Measurements from ENCODE around the gene SCN9A. TPM values are rescaled to one million over a fixed set of nuclear protein-coding genes. Genes with fewer than 3 reads are reported as not detected.
A peak's percentile ranks its signal among the peaks of the same experiment; 100 is the strongest.

The SCN9A gene
- total RNA-seq, 3 donors from 2014 or later, result 9.0 to 24.3 (median 23.3) TPM

DNA sequence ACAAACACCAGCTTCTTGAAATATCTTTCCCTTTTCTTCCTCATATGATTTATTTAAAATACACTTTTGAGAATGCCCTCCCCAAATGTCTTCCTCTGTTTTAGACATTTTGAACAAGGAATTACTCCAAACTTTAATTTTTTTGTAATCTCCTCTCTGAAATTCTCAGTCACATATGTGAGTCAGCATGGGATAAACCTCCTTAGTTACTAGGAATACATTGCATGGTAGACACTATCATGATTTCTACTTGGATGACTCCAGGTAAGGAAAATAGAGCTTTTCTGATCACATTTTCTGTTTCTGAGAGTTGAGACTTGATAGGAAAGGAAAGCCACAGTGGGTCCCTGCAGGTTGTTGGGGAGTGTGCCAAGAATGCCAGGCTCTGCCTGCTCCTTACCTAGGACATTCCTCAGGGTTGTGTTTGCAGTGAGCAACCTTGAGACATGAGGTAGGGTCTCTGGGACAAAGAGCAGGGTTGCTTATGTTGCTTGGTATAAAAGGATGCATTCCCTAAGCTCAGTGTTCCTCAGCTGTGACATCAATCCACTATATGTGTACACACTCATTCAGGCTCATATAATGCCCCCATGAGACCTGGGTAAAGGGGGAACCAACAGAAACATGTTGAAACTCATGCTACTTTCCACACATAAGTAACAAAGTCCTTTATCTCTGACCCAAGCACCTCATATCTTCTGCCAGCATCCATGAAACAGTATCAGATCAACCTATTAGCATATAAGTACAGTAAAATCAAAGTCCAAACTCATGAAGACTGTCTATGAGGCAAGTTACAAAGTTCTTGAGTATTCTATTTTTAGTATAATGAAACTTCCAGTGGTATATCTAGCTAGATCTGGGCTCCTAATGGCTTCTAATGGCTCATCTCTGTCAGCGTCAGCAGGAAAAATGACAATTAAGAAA lies 135.1 kb downstream of the SCN9A start:
- Histone ChIP-seq H3K4me1 (ENCODE audit: low read depth) (no peaks in the 10 kb centered on the region), H3K36me3 (ENCODE audit: low read depth) (no peaks in the 10 kb centered on the region), H3K4me3 (no peak overlapping the region), H3K9me3 (no peaks in the 10 kb centered on the region)
- ATAC-seq, result peak; percentile 46
- DNase-seq, result no peak
- no peak for TF ChIP-seq CTCF (IDR thresholded peaks at IDR 0.05)
- intact Hi-C loops (cut with DNase I, micrococcal nuclease), result no loop called here

DNA sequence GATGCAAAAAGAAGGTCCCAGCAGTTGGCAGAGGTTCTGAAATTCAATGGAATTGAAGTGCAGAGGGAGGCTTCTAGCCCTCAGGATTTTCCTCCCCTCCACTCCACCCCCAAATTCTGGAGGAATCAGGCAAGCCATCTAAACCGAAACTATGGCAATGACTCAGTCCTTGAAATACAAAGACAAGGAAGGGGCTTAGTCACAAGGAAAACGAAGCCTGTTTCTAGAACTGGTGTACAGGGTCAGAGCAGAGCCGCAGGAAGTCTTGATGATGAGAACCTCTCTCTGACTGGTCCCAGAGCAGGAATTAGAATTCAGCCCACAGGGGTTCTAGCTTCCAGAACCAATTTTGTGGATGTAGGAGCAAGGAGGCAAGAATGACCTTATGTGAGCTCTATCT lies 136.2 kb downstream of the SCN9A start:
- ATAC-seq (no peak), DNase-seq (no peak)
- intact Hi-C loops (cut with DNase I, micrococcal nuclease), result no loop called here
- Histone ChIP-seq H3K4me1 (ENCODE audit: low read depth) (no peaks in the 10 kb centered on the region), H3K4me3 (no peak overlapping the region), H3K36me3 (ENCODE audit: low read depth) (no peaks in the 10 kb centered on the region), H3K9me3 (no peaks in the 10 kb centered on the region)
- no peak for TF ChIP-seq CTCF (IDR thresholded peaks at IDR 0.05)

DNA sequence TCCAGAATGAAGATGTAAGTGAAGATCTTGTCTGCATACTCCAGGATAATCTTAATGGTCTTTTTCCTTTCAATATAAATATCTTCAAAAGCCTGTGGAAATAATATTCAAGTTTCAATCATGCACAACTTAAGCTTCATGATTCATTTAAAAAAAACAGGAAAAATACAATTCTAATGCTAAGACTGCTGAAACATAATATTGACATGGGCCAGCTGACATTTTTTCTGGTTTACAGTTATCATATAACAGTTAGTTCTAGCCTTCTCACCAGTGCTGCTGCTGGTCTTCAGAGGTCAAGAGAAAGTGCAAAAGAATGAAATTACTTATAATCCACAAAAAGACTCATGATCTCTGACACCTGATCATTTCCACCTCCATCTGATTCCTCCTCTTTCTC lies 137.6 kb downstream of the SCN9A start:
- no peaks in the 10 kb centered on the region for H3K9me3 ChIP-seq
- no peak for TF ChIP-seq CTCF (IDR thresholded peaks at IDR 0.05)
- H3K4me1 ChIP-seq (ENCODE audit: low read depth), result no peaks in the 10 kb centered on the region
- ATAC-seq (no peak), DNase-seq (no peak)
- no peaks in the 10 kb centered on the region for H3K36me3 ChIP-seq (ENCODE audit: low read depth)
- no peak overlapping the region for H3K4me3 ChIP-seq
- intact Hi-C loops (cut with DNase I, micrococcal nuclease), result no loop called here

DNA sequence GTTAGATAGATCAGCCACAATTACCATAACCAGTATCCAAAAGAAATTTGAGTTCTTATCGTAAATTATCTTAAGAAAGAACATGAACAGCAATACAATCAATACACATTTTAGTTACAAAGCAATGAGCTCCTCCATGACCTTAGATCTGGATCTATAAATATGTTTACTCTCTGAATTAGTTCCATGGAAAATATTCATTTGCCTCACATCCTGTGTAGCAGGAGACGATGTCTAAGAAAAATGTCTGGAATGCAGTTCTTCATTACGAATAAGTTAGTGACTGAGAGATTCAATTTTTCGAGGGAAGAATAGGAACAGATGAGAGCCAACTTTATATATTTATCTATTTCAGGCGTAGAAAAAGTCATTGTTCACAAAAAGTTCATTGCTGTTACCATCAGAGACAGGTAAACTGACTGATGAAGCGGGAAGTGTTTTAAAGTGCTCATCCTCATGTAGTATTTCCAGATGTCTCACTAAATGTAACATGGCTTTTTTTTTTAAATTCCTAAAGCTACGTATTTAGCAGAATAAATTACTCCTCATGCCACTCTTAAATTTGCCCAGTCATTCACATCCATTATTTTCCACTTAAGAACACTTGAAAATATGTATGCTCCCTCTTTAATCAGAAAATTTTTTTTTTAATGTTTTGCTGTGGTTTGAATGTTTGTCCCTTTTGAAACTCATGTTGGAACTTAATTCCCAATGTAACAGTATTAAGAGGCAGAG lies 141.5 kb downstream of the SCN9A start:
- H3K4me3 ChIP-seq, result no peak overlapping the region
- ATAC-seq, result no peak
- intact Hi-C loops (cut with DNase I, micrococcal nuclease), result no loop called here
- TF ChIP-seq CTCF (IDR thresholded peaks at IDR 0.05), result no peak
- H3K36me3 ChIP-seq (ENCODE audit: low read depth), result no peaks in the 10 kb centered on the region
- H3K4me1 ChIP-seq (ENCODE audit: low read depth), result no peaks in the 10 kb centered on the region
- DNase-seq, result no peak
- H3K9me3 ChIP-seq, result no peaks in the 10 kb centered on the region

GRCh38 chr2:166233244-166233643 lies 142.5 kb downstream of the SCN9A start:
- ATAC-seq (no peak), DNase-seq (no peak)
- H3K36me3 ChIP-seq (ENCODE audit: low read depth), result no peaks in the 10 kb centered on the region
- no peak overlapping the region for H3K4me3 ChIP-seq
- H3K4me1 ChIP-seq (ENCODE audit: low read depth), result no peaks in the 10 kb centered on the region
- intact Hi-C loops (cut with DNase I, micrococcal nuclease), result no loop called here
- H3K9me3 ChIP-seq, result no peaks in the 10 kb centered on the region
- TF ChIP-seq CTCF (IDR thresholded peaks at IDR 0.05), result no peak

Data from mucosa of descending colon (tissue), 3 donors.